Measurements from ENCODE around the gene MIB1.
"Not testable (repeated sequence)": the region's sequence is repeated elsewhere in the genome, so short reads cannot be mapped to it uniquely, and the experiment has no call there.

Gene MIB1

GRCh38 chr18:21743166-21743832, 2.7 kb downstream of the MIB1 start:
- in situ Hi-C loops (cut with MboI; ENCODE audit: low sequenced_read_pairs): no loop called here

- in situ Hi-C loops (cut with MboI; ENCODE audit: low sequenced_read_pairs): no loop called here
Measured at GRCh38 chr18:21745231-21745630, 4.6 kb downstream of the MIB1 start.

DNA sequence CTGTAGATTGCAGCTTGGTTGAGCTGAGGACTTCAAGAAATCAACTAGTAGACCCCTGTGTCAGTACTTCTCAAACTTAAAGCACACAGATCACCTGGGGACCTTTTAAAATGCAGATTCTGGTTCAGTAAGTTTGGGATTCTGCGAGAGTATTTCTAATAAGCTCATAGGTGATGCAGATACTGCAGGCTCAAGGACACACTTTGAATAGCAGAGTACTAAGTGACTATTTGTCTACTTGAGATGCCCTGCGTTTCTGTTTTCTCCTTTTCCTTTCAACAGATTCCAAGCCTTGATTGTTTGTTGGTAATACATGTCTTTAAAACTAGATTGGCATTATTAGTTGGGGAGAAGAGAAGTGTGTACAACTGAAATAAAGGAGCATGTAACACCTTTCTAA, 6.7 kb downstream of the MIB1 start:
- in situ Hi-C loops (cut with MboI; ENCODE audit: low sequenced_read_pairs): no loop called here

GRCh38 chr18:21747764-21748693, 7.4 kb downstream of the MIB1 start:
- in situ Hi-C loops (cut with MboI; ENCODE audit: low sequenced_read_pairs): no loop called here

- in situ Hi-C loops (cut with MboI; ENCODE audit: low sequenced_read_pairs): no loop called here
Measured at GRCh38 chr18:21757833-21758232, 17.2 kb downstream of the MIB1 start.

DNA sequence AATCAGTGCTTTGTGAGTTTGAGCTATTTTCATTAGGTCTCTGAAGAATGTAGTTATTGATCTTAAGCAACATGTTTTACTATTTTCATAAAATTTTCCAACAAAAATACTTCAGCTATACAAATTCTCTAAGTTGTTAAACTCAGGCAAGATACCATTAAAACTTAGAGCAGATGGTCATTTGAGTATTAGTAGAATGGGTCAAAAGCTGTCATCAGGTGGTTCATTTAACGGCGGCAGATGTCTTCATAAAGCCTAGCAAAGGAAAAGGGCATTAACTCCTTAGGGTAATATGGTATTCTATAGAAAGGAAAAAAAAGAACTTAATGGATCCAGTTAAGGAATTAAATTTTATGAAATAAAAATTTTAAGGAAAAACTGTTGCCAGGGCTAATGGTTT, 19.2 kb downstream of the MIB1 start:
- in situ Hi-C loops (cut with MboI; ENCODE audit: low sequenced_read_pairs): no loop called here

- in situ Hi-C loops (cut with MboI; ENCODE audit: low sequenced_read_pairs): no loop called here
Measured at GRCh38 chr18:21760321-21760720, 19.7 kb downstream of the MIB1 start.

GRCh38 chr18:21761471-21762115, 21.0 kb downstream of the MIB1 start:
- in situ Hi-C loops (cut with MboI; ENCODE audit: low sequenced_read_pairs): no loop called here

- in situ Hi-C loops (cut with MboI; ENCODE audit: low sequenced_read_pairs): no loop called here
Measured at GRCh38 chr18:21762181-21762772, 21.7 kb downstream of the MIB1 start.

GRCh38 chr18:21763846-21764646, 23.5 kb downstream of the MIB1 start:
- in situ Hi-C loops (cut with MboI; ENCODE audit: low sequenced_read_pairs): no loop called here

- in situ Hi-C loops (cut with MboI; ENCODE audit: low sequenced_read_pairs): no loop called here
Measured at GRCh38 chr18:21769206-21769605, 28.6 kb downstream of the MIB1 start.

DNA sequence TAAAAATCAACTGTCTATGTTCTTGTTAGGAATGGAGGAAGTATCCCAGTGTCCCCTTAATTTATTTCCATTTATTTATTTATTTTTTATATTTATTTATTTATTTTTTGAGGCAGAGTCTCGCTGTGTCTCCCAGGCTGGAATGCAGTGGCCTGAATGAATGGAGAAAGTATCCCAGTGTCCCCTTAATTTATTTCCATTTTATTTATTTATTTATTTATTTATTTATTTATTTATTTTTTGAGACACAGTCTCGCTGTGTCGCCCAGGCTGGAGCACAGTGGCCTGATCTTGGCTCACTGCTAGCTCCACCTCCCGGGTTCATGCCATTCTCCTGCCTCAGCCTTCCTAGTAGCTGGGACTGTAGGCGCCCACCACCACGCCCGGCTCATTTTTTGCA, 34.1 kb downstream of the MIB1 start:
- in situ Hi-C loops (cut with MboI; ENCODE audit: low sequenced_read_pairs): no loop called here

DNA sequence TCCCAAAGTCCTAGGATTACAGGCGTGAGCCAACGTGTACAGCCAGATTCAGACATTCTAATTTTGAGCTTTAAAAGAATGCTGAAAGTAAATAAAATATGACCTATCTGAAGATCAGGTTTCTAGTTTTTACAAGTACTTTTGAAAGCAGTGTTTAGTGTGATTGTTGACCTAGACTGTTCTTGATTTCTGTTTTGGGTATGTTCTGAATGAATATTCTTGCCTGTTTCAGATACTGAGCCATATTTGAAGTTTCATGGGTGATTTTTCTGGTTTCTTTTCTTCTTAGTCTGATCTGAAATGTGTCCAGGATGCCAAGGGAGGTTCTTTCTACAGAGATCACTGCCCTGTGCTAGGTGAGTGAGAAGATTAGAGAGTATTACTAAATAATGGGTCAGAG, 37.2 kb downstream of the MIB1 start:
- in situ Hi-C loops (cut with MboI; ENCODE audit: low sequenced_read_pairs): no loop called here

DNA sequence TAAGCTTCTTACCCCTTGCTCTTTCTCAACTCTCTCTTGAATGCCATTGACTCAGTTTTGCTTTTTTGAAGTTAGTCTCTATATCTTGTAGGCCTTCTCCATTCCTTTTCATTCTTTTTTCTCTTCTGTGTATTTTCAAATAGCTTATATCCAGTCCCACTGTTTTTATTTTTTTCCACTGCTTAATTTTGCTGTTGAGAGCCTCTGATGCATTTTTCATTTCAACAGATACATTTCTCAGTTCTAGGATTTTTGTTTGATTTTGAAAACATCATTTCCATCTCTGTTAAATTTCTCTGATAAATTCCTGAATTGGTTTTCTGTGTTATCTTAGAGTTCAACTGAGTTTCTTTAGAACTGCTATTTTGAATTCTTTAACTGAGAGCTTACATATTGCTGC, 45.9 kb downstream of the MIB1 start:
- in situ Hi-C loops (cut with MboI; ENCODE audit: low sequenced_read_pairs): no loop called here

DNA sequence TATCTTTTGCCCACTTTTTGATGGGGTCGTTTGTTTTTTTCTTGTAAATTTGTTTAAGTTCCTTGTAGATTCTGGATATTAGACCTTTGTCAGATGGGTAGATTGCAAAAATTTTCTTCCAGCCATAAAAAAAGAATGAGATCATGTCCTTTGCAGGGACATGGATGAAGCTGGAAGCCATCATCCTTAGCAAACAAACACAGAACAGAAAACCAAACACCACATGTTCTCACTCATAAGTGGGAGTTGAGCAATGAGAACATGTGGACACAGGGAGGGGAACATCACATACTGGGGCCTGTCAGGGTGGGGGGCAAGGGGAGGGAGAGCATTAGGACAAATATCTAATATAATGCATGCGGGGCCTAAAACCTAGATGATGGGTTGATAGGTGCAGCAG, 55.5 kb downstream of the MIB1 start:
- in situ Hi-C loops (cut with MboI; ENCODE audit: low sequenced_read_pairs): not testable (repeated sequence)

DNA sequence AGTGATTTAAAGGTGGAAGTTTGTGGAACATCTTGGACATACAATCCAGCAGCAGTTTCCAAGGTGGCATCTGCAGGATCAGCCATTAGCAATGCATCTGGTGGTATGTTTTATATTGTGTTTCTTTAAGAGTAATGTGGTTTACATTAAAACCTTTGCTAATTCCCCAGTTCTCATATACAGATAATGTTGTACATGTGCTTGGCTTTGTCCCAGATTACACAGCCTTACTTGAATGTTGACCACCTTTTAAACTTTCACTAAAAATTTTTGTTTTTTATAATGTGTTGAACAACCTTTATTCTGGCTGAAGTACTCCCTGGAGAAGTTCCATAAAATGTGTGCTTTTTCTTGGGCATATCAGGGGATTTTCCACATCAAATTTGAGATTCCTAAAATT, 57.5 kb downstream of the MIB1 start:
- in situ Hi-C loops (cut with MboI; ENCODE audit: low sequenced_read_pairs): no loop called here

DNA sequence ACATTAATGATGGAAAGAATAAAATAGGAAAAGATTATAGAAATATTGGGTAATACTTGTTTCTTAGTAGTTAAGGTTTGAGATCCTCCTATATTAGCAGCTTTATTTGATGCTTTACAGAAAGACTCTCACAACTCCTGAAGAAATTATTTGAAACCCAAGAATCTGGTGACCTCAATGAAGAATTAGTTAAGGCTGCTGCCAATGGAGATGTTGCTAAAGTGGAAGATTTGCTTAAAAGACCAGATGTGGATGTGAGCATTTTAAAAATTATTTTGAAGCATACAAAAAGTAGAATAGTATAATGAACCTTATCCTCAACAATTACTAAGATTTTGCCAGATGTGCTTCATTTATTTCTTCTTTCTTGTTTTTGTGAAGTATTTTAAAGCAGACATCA, 59.1 kb downstream of the MIB1 start:
- in situ Hi-C loops (cut with MboI; ENCODE audit: low sequenced_read_pairs): no loop called here

DNA sequence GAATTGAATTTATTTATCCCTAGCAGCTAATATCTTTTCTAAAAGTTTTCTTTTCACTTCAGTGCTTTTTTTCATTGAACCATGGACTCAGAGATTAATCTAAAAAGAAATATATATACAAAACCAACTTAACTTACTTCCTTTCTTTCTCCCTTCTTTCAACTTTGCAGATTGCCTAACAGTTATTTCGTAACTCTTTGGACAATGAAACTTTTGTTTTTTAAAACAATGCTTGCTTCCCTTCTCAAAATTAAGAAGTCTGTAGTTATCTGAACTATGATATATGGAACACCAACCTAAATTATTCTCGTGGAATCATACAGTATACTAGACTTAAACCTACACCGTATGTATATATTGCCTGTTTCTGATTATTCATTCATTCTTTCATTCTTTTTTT, 62.9 kb downstream of the MIB1 start:
- in situ Hi-C loops (cut with MboI; ENCODE audit: low sequenced_read_pairs): no loop called here

DNA sequence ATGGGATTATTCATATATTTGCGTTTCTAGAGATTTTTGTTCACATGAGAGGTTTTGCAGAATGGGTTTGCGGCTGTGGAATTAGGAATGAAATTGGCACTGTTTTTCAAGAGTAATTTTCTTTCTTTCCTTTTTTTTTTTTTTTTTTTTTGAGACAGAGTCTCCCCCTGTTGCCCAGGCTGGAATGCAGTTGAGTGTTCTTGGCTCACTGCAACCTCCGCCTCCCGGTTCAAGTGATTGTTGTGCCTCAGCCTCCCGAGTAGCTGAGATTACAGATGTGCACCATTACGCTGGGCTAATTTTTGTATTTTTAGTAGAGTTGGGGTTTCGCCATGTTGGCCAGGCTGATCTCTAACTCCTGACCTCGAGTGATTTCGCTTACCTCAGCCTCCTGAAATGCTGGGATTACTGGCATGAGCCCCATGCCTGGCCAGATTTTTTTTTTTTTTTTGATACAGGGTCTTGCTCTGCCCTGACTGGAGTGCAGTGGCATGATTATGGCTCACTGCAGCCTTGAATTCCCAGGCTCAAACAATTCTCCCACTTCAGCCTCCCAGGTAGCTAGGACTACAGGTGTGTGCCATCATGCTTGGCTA, 65.3 kb downstream of the MIB1 start:
- in situ Hi-C loops (cut with MboI; ENCODE audit: low sequenced_read_pairs): no loop called here

GRCh38 chr18:21808185-21808584, 67.6 kb downstream of the MIB1 start:
- in situ Hi-C loops (cut with MboI; ENCODE audit: low sequenced_read_pairs): no loop called here

Data from HL-60/S4 (cell line).